Breast epithelium (tissue), 3 donors: ENCODE data around the gene RASSF7.

Source experiments
- CTCF ChIP-seq, 3 donors: fragments of 450-650 bp; IDR thresholded peaks; one replicate each; pipeline ENCODE4 v1.5.1; 2016 to 2017; ENCODE audit warnings: antibody characterized with exemption in 3 of 3, mild to moderate bottlenecking in 3 of 3, moderate library complexity in 3 of 3
- POLR2A ChIP-seq: fragments of 450-650 bp; IDR thresholded peaks from one replicate; pipeline ENCODE4 v1.6.1; 2016; ENCODE audit warnings: antibody characterized with exemption, mild to moderate bottlenecking, moderate library complexity
- POLR2AphosphoS5 ChIP-seq, 3 donors: sonication (generic); formaldehyde crosslinking; IDR thresholded peaks; one replicate each; pipeline ENCODE4 v1.6.1; 2017; ENCODE audit warnings: antibody characterized with exemption in 3 of 3

- TF ChIP-seq POLR2A, result no peak
- TF ChIP-seq CTCF (IDR thresholded peaks at IDR 0.05), result peak; percentile 55 to 100 (median 81)
- peak in 2 of 3 donors; percentile 43 to 49 for TF ChIP-seq POLR2AphosphoS5 (IDR thresholded peaks at IDR 0.05)
Measured at GRCh38 chr11:518463-519202, 42.1 kb upstream of the RASSF7 start.
